GM18517 (cell line): ENCODE data around the gene CYP46A1.

Source experiments
- ATAC-seq: cut with Tn5 transposase; IDR thresholded peaks from one replicate; pipeline ENCODE4 v1.9.1; 2021; ENCODE audit warnings: mild to moderate bottlenecking, moderate library complexity; ENCODE audit not compliant: unreplicated experiment

The CYP46A1 gene

DNA sequence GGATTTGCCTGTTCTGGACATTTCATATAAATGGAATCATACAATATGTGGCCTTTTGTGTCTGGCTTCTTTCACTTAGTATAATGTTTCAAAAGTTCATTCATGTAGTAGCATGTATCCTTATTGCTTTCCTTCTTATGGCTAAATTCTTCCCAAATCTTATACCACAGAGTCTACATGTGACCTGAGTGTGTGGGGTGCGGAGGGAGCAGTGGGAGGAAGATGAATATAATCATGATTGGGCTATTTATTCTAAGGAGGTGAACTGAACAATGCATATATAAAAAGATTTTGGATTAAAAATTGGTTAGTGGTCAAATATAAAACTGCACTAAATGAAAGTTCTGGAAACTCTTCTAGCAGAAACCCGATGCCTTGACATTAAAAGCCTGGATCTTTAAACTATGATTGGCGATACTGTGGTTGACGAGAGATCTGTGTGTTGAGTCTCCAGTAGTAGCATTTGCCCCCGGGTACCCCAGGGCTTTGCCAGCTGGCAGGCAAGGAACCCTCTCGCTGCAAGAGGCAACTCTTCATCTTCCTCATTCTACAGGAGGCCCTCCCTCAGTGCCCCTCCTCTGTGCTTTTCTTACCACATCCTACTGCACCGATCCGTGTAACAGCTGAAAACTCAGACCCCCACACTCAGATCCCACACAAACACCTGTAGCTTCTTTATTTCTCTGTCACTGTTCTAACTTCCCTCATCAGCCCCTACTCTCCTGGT, 2.6 kb downstream of the CYP46A1 start:
- no peak for ATAC-seq

DNA sequence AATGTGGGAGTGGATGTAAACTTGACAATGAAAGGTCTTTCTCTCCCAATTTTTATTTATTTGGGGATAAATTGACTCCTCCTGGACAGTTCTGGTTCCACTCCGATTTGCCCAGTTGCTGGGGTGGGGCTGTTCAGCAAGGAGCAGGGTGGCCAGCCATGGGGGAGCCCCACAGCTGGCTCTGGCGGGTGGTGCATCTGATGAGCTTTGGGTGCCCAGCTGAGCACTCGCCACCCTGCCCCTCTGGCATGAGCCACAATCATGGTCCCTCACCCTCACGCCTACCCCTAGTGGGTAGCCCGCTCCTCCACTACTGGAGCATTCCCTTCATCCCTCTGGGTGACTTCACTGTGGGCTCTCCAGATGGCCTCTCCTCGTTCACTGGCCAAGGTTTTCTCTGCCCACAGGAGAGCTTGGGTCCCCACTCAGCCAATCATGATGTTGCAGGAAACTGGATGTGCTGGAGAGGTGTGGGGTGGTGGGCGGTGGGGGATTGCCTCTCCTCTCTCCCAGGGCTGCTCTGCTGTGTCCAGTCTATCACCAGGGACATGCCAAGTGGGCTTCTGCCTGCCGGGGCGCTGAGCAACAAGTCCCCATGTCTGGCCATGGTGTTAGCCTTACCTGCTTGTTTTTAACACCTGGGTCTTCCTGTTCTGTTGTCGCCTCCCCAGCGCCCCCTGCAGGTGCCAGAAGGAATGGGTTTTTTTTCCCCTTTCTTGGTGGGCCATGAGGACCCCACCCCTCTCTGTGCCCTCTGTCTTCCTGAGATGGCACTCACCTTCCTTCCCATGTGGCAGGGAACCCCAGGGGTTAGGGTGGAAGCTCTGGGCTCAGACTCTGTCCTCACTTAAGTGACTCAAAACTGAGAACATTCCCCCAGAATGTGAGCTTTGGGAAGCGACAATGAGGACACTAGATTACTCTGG, 3.4 kb downstream of the CYP46A1 start:
- ATAC-seq, result no peak

DNA sequence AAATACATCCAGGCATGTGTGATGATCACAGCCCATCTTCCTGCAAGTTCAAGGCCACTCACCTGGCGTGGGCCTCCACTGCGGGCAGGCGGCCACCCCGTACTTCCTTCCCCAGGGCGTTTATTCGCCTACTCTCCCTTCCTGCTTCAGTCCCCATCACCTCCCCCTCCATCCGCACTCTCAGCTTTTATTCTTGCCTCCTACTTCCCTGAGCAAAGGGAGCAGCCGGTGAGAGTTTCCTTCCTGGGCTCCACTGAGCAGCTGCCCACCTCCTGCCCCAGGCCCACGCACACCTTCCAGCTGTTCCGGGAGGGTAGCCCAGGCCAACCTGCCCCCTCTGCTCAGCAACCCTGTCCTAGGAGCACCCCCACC, 4.1 kb downstream of the CYP46A1 start:
- ATAC-seq, result no peak

DNA sequence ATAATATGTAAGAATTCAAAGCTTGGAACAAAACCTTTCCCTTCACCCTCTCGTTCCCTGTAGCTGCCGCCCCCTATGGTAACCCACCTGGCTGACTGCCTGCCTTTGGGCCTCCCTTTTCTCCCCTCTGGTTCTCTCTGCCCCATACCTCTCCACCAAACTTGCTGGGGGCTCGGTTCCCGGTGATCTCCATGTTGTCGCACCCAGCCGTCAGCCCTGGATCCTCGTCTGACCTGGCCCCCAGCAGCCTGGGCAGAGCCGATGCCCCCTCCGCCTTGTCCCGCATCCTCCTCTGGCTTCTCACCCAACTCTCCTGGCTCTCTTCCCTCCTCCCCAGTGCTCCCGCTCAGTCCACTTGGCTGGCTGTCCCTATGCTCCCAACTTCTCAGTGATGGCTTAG, 4.5 kb downstream of the CYP46A1 start:
- no peak for ATAC-seq

DNA sequence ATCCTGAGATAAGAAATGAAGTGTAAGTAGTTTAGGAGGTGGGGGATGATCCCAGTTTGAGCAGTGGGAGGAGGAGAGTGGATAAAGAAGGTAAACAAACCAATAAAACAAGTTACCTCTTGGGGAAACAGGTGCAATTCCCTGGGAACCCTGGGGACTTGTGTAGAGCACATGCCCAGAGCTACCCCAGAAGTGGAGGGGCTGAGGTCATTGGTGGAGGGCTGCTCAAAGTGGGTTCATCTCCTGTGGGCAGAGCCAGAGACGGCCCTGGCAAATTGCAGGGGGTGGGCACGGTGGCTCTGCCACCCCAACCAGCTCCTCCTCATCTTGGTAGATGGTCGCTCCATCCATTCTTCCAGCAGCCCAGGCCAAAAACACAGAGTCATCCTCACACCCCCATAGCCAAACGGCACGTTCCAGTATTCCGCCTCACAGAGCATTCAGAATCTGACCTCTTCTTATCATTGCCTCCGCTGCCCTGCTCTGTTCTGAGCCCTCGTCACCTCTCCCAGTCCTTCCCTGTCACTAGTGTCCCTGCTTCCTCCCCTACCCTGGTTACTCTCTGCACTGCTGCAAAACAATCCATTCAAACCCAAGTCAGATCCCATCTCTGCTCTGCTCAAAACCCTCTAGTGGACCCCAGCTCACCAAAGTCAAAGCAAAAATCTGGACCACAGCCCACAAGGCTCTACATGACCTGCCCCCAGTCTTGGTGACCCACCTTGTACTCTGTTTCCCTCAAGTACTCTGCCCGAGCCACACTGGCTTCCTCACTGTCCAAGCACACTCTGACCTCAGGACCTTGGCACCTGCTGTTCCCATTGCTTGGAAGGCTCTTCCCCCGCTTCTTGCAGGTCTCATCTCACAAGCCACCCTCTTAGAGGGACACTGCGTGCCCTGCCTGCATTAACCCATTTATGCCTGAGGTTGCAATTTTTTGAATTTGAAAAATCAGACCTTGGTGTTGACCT, 5.5 kb downstream of the CYP46A1 start:
- no peak for ATAC-seq

DNA sequence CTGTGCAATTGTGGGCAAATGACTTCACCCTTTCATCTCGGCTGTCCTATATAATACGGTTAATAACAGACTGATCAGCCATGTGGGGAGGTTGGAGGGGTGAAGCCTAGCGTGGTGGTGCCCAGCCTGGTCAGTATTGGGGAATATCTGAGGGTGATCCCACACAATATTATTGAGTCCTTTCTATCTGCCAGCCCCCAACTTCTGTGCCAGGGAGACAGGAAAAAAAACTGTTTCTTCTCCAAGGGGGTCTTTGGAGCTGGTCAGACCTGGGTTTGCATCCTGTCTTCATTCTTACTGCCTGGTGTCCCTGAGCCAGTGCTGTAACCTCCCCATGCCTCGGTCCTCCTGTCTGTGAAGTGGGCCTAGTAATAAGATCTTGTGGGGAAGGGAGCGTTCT, 6.5 kb downstream of the CYP46A1 start:
- no peak for ATAC-seq

DNA sequence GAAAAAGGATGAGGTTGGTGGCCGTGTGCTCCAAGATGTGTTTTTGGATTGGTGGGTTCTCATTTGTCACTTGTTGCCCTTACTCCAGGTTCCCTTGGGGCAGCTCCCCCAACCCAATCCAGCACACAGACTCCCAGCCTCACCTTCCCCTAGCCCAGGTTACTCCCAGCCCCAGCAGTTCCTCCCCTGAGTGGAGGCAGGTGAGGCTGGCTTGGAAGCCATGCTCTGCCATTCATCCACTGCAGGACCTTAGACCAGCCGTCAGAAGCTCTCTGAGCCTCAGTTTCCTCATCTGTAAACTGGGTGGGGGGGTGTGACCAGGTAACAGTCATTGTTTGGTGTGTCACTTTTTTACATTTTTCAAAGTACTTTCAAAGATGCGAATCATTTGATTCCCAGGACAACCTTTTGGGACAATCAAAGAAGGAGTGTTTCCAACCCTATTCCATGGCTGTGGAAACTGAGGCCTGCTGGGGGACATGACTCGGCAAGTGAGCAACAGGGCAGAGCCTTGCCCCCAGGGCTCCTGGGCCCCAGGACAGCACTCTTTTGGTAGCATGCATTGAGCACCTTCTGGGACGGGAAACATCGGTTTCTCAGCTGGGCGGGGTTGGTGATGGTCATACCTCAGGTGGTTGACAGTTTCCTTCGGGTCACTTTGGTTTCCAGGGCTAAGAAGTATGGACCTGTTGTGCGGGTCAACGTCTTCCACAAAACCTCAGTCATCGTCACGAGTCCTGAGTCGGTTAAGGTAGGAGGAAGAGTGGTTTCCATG, 7.2 kb downstream of the CYP46A1 start:
- ATAC-seq, result no peak

DNA sequence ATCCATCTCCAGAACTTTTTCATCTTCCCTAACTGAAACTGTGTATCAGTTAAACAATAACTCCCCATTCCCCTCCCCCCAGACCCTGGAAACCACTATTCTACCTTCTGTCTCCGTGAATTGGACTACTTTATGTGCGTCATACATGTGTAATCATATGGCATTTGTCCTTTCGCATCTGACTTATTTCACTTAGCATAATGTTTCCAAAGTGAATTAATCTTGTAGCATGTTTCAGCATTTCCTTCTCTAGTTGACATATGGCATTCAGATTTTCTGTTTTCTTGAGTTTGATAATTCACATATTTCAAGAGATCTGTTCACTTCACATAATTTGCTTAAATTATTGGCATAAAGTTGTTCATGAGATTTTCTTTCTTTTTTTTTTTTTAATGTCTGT, 9.8 kb downstream of the CYP46A1 start:
- no peak for ATAC-seq

DNA sequence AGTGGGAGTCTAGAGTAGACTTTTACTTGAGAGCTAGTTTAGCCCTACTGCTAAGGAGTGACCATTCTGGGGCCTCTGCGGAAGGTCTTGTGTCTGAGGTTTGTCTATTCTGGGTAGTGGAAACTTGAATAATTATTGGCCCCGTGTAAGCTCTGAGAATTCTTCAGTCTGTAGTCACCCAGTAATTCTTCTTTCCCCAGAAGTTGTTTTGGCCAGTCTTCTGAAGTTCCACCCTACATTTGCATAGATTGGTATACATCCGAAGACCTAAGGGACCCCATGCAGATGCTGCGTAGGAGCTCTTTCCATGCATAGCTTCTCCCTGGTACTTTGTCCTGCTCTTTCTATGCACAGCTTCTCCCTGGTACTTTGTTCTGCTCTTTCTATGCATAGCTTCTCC, 12.8 kb downstream of the CYP46A1 start:
- no peak for ATAC-seq

DNA sequence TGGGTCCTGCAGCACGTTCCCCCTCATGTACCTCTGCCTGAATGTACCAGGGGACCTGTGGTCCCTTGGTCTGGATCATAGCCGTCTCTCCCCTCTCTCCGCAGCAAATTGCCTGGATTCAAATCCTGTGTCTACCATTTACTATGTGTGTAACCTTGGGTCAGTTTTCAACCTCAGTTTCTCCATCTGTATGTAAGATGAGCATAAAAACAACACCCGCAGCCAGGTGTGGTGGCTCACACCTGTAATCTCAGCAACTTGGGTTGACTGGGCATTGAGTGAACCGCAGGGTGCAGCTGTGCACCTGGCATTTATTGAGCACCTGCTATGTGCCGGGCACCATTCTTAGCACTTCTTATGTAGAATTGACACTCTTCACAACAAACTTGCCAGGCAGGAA, 14.1 kb downstream of the CYP46A1 start:
- no peak for ATAC-seq

DNA sequence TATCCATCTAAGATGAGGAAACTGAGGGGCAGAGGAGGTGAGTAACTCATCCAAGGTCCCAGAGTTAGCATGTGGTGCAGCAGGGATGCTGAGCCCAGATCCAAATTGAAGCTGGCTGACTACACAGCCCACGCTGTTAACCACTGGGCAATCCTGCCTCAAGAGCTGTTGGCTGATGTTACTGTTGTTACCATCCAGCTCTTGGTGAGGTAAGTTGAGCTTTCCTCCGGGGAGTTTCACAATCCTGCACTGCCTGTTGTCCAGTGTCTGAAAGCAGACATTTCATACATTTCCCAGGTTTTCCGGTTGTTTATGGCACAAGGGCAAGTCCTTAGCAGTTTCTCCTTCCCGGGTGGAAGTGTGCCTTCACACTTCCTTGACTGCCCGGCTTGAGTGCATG, 14.5 kb downstream of the CYP46A1 start:
- no peak for ATAC-seq

DNA sequence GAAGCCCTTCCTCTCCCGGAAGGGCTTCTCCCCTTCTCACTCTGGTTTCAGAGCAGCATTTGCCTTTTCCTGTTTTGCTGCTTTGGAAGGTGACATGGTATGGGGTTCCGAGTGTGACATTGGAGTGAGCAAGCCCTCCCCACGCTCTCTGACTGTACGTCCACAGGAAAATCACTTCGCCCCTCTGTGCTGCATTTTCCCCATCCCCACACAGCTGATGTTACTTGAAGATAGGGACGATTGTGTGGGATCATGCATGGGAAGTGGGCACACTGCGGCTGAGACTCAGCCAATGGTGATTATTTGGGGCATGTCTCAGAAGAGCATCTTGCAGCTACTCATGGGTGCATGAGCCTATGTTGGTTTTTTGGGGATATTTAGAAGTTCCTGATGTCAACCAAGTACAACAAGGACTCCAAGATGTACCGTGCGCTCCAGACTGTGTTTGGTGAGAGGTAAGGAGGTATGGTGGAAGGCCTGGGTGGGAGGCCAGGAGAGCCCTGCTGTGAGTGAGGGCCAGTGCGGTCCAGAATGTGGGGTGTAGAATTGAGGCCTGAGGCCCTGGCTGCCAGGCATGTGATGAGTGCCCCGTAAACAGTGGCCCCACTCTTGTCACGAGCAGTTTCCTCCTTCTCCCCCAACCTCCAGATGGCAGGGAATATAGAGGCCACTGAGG, 15.1 kb downstream of the CYP46A1 start:
- ATAC-seq, result no peak

DNA sequence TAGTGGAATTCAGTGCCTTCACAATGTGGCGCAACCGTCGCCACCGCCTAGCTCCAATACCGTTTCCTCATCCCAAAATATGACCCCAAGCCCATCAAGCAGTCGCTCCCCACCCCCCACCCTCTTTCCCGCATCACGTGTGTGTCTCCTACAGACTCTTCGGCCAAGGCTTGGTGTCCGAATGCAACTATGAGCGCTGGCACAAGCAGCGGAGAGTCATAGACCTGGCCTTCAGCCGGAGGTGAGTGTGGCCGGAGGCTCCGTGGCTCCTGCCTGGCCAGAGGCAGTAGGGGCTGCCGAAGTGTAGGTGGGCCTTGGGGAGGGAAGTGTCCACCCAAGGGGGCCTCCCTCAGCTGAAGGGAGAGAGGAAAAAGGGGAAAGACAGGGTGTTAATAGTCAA, 15.8 kb downstream of the CYP46A1 start:
- ATAC-seq, result no peak

DNA sequence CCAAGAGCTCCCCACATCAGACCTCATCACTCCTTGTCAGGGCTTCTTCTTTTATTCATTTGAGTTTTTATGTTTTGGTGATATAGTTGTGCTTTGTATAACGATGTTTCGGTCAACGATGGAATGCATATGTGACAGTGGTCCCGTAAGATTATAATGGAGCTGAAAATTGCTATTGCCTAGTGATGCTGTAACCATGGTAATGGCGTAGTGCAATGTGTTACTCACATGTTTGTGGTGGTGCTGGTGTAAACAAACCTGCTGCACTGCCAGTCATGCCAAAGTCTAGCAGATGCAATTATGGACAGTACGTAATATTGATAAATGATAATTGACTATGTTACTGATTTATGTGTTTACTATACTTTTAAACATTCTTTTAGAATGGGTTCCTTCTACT, 16.3 kb downstream of the CYP46A1 start:
- ATAC-seq, result no peak

DNA sequence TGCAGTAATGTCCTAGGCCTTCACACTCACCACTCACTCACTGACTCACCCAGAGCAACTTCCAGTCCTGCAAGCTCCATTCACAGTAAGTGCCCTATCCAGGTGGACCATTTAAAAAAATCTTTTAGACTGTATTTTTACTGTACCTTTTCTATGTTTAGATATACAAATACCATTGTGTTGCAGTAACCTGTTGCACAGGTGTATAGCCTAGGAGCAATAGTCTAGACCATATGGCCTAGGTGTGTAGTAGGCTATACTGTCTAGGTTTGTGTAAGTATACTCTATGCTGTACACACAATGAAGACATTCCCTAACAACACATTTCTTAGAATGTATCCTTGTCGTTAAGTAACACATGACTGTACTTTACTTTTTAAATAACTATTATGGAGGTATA, 17.2 kb downstream of the CYP46A1 start:
- no peak for ATAC-seq

DNA sequence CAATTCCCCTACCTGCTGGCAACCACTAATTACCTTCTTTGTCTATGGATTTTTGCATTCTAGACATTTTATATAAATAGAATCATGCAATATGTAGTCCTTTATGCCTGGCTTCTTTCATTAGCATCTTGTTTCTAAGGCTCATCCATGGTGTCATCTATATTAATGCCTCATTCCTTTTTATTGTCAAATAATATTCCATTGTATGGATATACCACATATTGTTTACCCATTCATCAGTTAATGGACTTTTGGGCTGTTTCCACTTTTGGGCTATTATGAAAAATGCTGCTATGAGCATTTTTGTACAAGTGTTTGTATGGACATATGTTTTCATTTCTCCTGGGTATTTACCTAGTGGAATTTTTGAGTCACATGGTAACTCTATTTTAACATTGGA, 18.0 kb downstream of the CYP46A1 start:
- ATAC-seq, result no peak

DNA sequence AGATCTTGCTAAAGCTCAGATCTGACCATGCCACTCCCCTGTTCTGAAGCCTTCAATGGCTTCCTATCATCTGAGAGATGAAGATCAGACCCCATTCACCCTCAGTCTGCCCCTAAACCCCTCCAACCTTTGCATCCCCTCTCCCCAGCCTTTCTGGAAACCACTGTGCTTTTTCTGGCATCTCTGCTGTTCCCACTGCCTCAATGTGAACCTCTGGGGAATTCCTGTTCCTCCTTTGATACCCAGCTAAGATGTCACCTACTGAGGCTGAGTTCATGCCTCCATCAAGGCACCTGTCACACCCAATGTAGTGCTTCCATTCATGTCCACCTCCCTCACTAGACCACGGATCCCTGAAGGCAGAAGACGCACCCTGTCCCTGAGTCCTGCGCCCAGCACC, 19.3 kb downstream of the CYP46A1 start:
- ATAC-seq, result no peak

DNA sequence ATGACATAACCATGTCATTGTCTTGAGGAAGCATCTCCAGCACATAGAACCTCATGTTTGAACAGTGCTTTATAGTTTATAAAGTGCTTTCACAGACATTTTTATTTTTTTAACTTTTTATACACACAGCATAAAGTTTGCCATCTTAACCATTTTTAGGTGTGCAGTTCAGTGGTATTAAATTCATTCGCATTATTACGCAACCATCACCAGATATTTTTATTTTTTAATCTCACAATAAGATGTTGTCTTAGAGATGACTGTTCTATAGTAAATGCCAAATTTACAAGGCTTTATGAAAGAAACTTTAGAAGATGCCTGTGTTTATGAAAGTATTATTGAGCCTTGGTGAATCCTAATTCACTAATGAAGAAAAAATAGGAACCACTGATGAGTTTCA, 19.9 kb downstream of the CYP46A1 start:
- ATAC-seq, result no peak

DNA sequence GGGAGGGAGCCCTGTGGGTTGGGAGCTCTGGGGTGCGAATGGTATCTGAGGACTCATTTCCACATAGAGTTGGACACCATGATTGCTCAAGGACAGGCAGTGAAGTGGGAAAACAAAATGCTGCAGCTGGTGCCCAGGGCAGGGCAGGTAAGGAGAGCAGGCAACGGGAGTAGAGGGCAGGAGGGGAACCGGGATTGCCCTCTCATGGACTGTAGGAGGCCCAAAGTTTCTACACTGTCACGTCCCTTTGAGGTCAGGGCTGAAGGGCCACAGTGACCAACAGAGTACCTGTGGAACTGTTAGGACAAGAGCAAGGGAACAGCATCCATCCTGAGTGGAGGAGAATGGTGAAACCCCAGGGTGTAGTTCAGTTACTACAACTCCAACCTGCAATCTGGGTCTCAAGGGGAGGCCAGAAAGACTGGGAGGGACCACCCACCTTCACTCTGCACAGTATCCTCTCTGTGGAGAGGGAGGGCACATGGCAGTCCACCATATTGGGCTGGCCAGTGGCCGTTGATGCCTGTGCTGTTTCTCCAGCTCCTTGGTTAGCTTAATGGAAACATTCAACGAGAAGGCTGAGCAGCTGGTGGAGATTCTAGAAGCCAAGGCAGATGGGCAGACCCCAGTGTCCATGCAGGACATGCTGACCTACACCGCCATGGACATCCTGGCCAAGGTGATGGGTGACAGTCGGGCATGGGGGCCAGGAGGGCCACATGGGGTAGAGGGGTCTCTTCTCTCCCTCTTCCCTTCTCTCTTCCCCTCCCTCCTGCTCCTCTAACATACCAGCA, 22.2 kb downstream of the CYP46A1 start:
- no peak for ATAC-seq
